ENCODE data around the gene PLEKHG4. TPM values are rescaled to one million over a fixed set of nuclear protein-coding genes. Genes with fewer than 3 reads are reported as not detected.

The PLEKHG4 gene
- total and polyA plus RNA-seq, 10 of the 15 experiments (the other 5 are each of a cell fraction or from before 2014, with no cell fraction given) = 0.14 to 2.6 (median 0.99) TPM

DNA sequence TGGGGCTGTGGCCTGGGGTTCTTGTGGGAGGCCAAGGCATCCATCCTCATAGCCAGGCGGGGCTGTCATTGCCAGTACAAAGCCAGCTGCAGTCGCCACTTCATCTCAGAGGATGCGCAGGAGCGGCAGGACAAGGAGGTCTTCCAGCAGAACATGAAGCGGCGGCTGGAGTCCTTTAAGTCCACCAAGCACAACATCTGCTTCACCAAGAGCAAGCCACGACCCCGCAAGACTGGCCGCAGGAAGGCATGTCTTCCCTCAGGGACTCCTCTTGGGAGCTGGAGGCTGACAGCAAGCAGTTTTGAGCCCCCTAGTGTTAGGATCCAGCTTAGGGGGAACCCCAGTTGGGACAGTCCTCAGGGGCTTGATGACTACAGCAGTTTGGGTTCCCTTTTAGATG, 15.1 kb upstream of the PLEKHG4 start:
- FAIRE-seq (no peak), ATAC-seq (peak; percentile 47; the same call in 2 of the 3 replicates), DNase-seq (ENCODE audit: low read depth, low spot score) (no peak)
- no peak overlapping the region for H3K27ac ChIP-seq (ENCODE audit: control insufficient read depth, insufficient read depth)
- H3K36me3 ChIP-seq (ENCODE audit: control insufficient read depth in 2 of 2, insufficient read depth in 2 of 2, low read length in 1 of 2) = no peaks in the 10 kb centered on the region
- BruUV-seq (replicated peaks) = no TSS peak
- no peak overlapping the region for H3K4me3 ChIP-seq
- H4K20me1 ChIP-seq (ENCODE audit: control insufficient read depth, insufficient read depth) = no peaks in the 10 kb centered on the region
- H3K79me2 ChIP-seq (ENCODE audit: control insufficient read depth, insufficient read depth, low read length) = no peaks in the 10 kb centered on the region
- H3K27me3 ChIP-seq (replicated peaks in 1 of 2; ENCODE audit: control insufficient read depth in 2 of 2, insufficient read depth in 2 of 2, low read length in 1 of 2) = no peaks in the 10 kb centered on the region
- intact Hi-C loops (cut with micrococcal nuclease; ENCODE audit: unreplicated experiment) = no loop called here
- ChIA-PET CTCF (interaction anchor here (0.5 to 1.5 kb wide), 6 partner anchors 14 to 408 kb away, joined by 3 to 5 read pairs (median 3); no protein-coding TSS in a partner anchor), RAD21 (ENCODE audit: unreplicated experiment) (interaction anchor here (1.1 kb wide), 1 partner anchor 75 kb away, joined by 5 read pairs; no protein-coding TSS in a partner anchor), SMC1A (ENCODE audit: uncharacterized antibody, unreplicated experiment) (interaction anchor here (1.3 kb wide), 1 partner anchor 17 kb away, joined by 3 read pairs; no protein-coding TSS in a partner anchor), POLR2A (no interaction called here)
- H3K4me2 ChIP-seq (ENCODE audit: control insufficient read depth, insufficient read depth) = no peak overlapping the region
- H3K9ac ChIP-seq (ENCODE audit: control insufficient read depth, insufficient read depth, low read length) = no peak overlapping the region
- 84% methylated on average over 9 of the region's 9 CpGs for WGBS (ENCODE audit: insufficient coverage, insufficient replicate concordance, low lambda C conversion rate, missing lambda C conversion rate)
- in situ Hi-C loops (cut with MboI) = no loop called here
- no peak overlapping the region for H2AFZ ChIP-seq (ENCODE audit: control insufficient read depth, low read depth, low read length)
- TF ChIP-seq GATAD2B (conservative IDR thresholded peaks at IDR 0.05; ENCODE audit: low read depth) (no peak), MTA2 (IDR thresholded peaks at IDR 0.05; ENCODE audit: low read depth) (no peak)
- TF ChIP-seq, protein P1, sequence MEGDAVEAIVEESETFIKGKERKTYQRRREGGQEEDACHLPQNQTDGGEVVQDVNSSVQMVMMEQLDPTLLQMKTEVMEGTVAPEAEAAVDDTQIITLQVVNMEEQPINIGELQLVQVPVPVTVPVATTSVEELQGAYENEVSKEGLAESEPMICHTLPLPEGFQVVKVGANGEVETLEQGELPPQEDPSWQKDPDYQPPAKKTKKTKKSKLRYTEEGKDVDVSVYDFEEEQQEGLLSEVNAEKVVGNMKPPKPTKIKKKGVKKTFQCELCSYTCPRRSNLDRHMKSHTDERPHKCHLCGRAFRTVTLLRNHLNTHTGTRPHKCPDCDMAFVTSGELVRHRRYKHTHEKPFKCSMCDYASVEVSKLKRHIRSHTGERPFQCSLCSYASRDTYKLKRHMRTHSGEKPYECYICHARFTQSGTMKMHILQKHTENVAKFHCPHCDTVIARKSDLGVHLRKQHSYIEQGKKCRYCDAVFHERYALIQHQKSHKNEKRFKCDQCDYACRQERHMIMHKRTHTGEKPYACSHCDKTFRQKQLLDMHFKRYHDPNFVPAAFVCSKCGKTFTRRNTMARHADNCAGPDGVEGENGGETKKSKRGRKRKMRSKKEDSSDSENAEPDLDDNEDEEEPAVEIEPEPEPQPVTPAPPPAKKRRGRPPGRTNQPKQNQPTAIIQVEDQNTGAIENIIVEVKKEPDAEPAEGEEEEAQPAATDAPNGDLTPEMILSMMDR (IDR thresholded peaks at IDR 0.05 in 2 of 3, conservative IDR thresholded peaks at IDR 0.05 in 1 of 3; ENCODE audit: control insufficient read depth in 2 of 3, extremely low read depth in 1 of 3, insufficient read depth in 1 of 3, low read depth in 3 of 3, low read length in 3 of 3) = peak; percentile 7 to 17 (median 17); a peak in 2 of 6 replicates
- H3K4me1 ChIP-seq (ENCODE audit: control insufficient read depth, insufficient read depth, low read length) = no peaks in the 10 kb centered on the region
- H3K9me3 ChIP-seq (replicated peaks; ENCODE audit: control insufficient read depth, insufficient read depth, low read length) = no peaks in the 10 kb centered on the region

DNA sequence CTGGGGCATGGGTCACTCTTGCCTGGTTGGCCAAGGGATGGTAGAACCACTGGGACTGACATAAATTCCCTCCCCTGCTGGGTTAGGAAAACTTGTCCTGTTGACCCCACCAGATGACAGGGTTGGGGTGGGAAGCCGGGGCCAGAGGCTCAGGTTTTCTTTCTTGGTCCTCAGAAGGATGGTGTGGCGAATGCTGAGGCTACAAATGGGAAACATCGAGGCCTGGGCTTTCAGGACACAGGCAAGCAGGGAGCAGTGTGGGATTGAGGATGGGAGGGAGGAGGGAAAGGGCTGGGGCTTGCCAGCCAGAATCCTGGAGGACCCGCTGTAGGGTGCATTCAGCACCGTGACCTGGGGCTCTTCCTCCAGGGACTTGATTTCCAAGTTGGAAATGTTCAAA, 14.5 kb upstream of the PLEKHG4 start:
- in situ Hi-C loops (cut with MboI) (no loop called here), intact Hi-C loops (cut with micrococcal nuclease; ENCODE audit: unreplicated experiment) (no loop called here)
- FAIRE-seq (no peak), DNase-seq (ENCODE audit: low read depth, low spot score) (no peak), ATAC-seq (no peak)
- Histone ChIP-seq H3K4me3 (no peak overlapping the region), H3K36me3 (ENCODE audit: control insufficient read depth in 2 of 2, insufficient read depth in 2 of 2, low read length in 1 of 2) (no peaks in the 10 kb centered on the region), H3K79me2 (ENCODE audit: control insufficient read depth, insufficient read depth, low read length) (no peaks in the 10 kb centered on the region), H4K20me1 (ENCODE audit: control insufficient read depth, insufficient read depth) (no peaks in the 10 kb centered on the region), H3K9ac (ENCODE audit: control insufficient read depth, insufficient read depth, low read length) (no peak overlapping the region), H3K4me2 (ENCODE audit: control insufficient read depth, insufficient read depth) (no peak overlapping the region), H3K27ac (ENCODE audit: control insufficient read depth, insufficient read depth) (no peak overlapping the region), H3K4me1 (ENCODE audit: control insufficient read depth, insufficient read depth, low read length) (no peaks in the 10 kb centered on the region), H3K27me3 (replicated peaks in 1 of 2; ENCODE audit: control insufficient read depth in 2 of 2, insufficient read depth in 2 of 2, low read length in 1 of 2) (no peaks in the 10 kb centered on the region), H3K9me3 (replicated peaks; ENCODE audit: control insufficient read depth, insufficient read depth, low read length) (no peaks in the 10 kb centered on the region), H2AFZ (ENCODE audit: control insufficient read depth, low read depth, low read length) (no peak overlapping the region)
- RAD21 ChIA-PET (ENCODE audit: unreplicated experiment) = no interaction called here
- SMC1A ChIA-PET (ENCODE audit: uncharacterized antibody, unreplicated experiment) = interaction anchor here (1.3 kb wide), 1 partner anchor 17 kb away, joined by 3 read pairs; no protein-coding TSS in a partner anchor
- BruUV-seq (replicated peaks) = no TSS peak
- TF ChIP-seq GABPA (IDR thresholded peaks at IDR 0.05; ENCODE audit: low read depth) (no peak), EGR1 (IDR thresholded peaks at IDR 0.05; ENCODE audit: borderline replicate concordance in 1 of 2, low read depth in 2 of 2, low read length in 2 of 2) (no peak), JUND (IDR thresholded peaks at IDR 0.05; ENCODE audit: low read depth, low read length) (no peak), CEBPB (IDR thresholded peaks at IDR 0.05; ENCODE audit: borderline replicate concordance in 1 of 2, low read depth in 2 of 2, low read length in 2 of 2) (no peak), NBN (IDR thresholded peaks at IDR 0.05) (no peak), CREB1 (IDR thresholded peaks at IDR 0.05; ENCODE audit: low read depth) (no peak), HDAC6 (IDR thresholded peaks at IDR 0.05; ENCODE audit: unreplicated experiment) (no peak), BCL11A (IDR thresholded peaks at IDR 0.05; ENCODE audit: low read depth, low read length) (no peak), IRF4 (IDR thresholded peaks at IDR 0.05; ENCODE audit: low read depth, low read length) (no peak)
- TF ChIP-seq, protein P2, sequence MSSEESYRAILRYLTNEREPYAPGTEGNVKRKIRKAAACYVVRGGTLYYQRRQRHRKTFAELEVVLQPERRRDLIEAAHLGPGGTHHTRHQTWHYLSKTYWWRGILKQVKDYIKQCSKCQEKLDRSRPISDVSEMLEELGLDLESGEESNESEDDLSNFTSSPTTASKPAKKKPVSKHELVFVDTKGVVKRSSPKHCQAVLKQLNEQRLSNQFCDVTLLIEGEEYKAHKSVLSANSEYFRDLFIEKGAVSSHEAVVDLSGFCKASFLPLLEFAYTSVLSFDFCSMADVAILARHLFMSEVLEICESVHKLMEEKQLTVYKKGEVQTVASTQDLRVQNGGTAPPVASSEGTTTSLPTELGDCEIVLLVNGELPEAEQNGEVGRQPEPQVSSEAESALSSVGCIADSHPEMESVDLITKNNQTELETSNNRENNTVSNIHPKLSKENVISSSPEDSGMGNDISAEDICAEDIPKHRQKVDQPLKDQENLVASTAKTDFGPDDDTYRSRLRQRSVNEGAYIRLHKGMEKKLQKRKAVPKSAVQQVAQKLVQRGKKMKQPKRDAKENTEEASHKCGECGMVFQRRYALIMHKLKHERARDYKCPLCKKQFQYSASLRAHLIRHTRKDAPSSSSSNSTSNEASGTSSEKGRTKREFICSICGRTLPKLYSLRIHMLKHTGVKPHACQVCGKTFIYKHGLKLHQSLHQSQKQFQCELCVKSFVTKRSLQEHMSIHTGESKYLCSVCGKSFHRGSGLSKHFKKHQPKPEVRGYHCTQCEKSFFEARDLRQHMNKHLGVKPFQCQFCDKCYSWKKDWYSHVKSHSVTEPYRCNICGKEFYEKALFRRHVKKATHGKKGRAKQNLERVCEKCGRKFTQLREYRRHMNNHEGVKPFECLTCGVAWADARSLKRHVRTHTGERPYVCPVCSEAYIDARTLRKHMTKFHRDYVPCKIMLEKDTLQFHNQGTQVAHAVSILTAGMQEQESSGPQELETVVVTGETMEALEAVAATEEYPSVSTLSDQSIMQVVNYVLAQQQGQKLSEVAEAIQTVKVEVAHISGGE (CRISPR knock-in tag; IDR thresholded peaks at IDR 0.05) = no peak
- CTCF ChIA-PET = interaction anchor here (1.1 to 1.5 kb wide), 3 partner anchors 13 to 163 kb away, joined by 3 to 5 read pairs (median 4); no protein-coding TSS in a partner anchor
- POLR2A ChIA-PET = no interaction called here
- 57% methylated on average over 5 of the region's 5 CpGs for WGBS (ENCODE audit: insufficient coverage, insufficient replicate concordance, low lambda C conversion rate, missing lambda C conversion rate)
